Stimulated activated CD4-positive, alpha-beta T cell treated with anti-CD3 and anti-CD28 coated beads, Interleukin-4, amount 100 ng/mL, for 1 hour (primary cell): ENCODE measurements around the gene PTP4A2.

ENCODE experiments used
- DNase-seq: peaks from one replicate; pipeline ENCODE4 v3.0.0-alpha.2; 2020

The PTP4A2 gene

GRCh38 chr1:31857863-31858262 is 80.3 kb downstream of the PTP4A2 start:
- no peak for DNase-seq
